Activated gamma-delta T cell treated with anti-CD3 and anti-CD28 coated beads, Interleukin-2, amount 50 U/mL, for 16 hours (primary cell): ENCODE data around the gene BIRC2.

Experiments used
- DNase-seq: peaks from one replicate; pipeline ENCODE4 v3.0.0-alpha.2; 2020; ENCODE audit warnings: low read depth

Gene BIRC2

DNA sequence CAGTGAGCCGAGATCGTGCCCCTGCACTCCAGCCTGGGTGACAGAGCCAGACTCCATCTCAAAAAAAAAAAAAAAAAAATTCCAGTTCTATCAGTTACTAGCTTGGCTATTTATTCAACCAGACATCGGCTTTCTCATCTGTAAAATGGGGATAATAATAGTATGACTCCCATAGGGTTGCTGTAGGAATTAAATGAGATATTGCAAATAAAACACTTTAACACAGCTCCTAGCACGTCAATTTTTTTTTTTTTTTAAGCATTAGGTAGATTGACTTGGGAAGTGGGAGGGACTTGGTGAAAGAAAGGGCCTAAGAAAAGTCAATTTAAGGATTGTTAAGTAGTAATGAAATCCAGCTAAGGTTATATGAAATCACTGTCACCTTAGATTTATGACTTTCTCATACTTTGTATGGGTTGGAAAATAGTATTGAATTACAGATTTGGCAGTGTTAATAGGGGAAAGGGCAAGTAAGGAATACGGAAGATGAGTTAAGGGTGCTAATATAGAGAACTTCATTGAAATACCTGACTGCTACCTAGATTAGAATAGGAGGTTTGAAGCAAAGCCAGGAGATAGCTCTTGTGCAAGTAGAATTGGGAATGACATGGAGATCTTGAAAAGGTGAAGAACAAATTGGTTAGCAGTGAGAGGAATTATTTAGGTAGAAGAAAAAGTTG lies 28.8 kb downstream of the BIRC2 start:
- DNase-seq, result no peak

GRCh38 chr11:102377891-102378290 lies 30.9 kb downstream of the BIRC2 start:
- DNase-seq, result no peak

- no peak for DNase-seq
These were observed 31.8 kb downstream of the BIRC2 start for GRCh38 chr11:102378818-102379217.

DNA sequence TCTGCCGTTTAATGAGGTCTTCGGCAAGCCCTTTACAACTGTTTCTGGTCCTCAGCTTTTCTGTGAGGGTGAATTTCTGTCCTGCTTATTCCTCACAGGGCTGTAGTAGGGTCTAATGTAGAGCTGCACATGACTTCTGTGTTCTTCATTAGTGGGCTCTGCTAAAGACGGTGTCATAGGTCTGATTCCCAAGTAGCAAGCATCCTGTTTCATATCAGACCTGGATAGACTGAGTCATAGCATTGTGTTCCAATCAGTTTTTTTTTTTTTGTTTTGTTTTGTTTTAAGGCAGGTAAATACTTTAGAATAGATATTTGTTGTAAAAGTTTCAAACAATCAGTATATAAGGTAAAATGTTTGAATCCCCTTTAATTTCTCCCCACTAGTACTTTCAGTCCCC lies 35.4 kb downstream of the BIRC2 start:
- DNase-seq, result no peak

DNA sequence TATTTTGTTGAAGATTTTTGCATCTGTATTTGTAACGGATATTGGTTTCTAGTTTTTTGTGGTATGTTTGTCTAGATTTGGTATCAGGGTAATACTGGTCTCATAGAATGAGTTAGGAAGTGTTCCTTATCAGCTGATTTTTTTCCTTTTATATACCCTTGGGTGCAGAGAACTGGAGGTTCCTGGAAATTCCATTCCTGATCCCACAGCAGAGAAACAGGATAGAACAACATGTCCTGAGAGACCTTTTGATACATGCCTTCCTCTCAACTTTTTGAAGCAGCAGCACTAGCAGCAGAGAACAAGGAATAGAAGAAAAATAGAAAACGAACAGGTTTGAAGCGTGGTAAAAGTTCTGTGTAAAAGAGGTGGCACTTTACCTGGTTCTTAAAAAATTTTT lies 36.8 kb downstream of the BIRC2 start:
- no peak for DNase-seq

DNA sequence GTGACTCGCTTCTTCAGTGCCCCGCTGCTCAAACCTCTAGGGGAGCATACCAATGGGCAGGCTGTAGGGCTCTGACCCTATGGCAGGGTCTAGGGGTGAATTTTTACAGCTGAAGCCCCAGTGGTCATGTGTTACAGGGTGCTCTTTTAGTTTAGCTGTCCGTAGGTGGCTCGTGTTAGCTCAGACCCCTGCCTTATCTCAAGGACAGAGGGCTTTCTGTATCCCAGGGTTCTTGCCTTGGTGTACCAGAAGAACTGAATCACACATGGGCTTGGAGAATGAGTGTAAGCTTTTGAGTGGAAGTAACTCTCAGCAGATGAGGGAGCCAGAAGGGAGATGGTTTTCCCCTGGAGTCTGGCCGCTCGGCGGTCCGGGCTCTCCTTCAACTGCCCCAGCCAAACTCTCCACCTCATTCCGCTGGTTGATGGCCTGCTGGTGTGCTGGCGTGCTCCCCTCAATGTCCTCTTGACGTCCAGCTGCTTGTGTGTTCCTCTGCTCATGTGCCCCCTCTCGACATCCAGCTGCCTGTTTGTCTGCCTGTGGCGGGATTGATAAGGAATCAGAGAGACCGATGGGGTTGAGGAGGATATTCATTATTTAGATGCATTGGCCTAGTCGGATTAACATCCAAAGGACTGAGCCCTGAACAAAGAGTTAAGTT lies 37.5 kb downstream of the BIRC2 start:
- no peak for DNase-seq

DNA sequence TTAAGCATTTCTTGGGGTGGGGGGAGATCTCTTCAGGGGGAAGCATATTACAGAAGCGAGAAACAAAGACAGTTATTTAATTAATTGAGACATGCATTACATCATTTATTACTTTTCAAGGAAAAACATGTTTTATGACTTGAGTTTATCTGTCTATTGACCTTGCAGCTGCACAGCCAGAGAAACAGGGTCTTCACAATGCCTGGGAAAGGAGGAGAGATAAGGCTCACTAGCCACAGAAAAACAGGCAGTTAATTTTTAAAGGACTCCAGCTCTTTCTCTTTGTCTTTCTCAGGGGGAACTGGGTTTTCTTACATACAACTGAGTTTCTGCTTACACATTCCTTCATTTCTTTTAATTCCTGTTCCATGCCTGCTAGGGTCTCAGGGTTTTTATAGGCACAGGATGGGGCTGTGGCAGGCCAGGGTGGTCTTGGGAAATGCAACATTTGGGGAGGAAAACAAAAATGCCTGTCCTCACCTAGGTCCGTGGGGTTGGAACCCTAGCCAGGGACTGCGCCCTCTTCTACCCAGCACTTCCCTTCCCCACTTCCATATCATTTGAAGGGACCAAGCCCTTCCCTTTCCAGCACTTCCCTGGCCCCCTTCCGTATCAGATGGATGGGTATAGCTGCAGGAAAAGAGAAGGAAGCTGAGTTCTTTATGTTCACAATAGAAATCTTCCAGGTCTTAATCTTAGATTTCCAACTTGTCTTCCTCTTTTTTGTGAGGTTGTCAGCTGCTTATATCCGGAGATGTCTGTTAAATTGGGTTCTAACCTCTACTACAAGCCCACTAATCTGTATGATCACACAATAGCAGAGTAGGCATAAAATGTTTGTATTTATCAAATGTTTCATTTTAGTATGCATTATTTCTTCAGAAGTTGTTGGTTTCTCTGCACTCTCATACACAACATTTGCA lies 38.3 kb downstream of the BIRC2 start:
- no peak for DNase-seq

DNA sequence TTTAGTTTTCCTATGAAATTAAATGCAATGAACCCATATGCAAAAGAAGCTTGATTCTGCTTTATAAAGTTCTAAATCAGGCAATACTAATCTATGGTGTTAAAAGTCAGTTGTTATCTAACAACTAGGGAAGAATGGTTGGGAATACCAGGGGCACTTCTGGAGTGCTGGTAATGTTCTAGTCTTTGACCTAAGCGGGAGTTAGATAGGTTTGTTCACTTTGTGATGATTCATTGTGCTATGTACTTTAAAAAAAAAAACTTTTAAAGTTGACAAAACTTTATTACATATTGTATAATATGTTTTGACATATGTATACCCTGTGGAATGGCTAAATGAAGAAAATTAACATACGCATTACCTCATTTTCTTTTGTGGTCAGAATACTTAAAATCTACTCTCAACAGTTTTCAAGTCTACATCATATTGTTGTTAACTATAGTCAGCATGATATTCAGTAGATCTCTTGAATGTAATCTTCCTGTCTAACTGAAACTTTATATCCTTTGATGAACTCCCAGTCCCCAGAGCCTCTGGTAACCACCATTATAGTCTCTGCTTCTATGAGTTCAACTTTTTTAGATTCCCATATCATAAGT lies 39.2 kb downstream of the BIRC2 start:
- no peak for DNase-seq

DNA sequence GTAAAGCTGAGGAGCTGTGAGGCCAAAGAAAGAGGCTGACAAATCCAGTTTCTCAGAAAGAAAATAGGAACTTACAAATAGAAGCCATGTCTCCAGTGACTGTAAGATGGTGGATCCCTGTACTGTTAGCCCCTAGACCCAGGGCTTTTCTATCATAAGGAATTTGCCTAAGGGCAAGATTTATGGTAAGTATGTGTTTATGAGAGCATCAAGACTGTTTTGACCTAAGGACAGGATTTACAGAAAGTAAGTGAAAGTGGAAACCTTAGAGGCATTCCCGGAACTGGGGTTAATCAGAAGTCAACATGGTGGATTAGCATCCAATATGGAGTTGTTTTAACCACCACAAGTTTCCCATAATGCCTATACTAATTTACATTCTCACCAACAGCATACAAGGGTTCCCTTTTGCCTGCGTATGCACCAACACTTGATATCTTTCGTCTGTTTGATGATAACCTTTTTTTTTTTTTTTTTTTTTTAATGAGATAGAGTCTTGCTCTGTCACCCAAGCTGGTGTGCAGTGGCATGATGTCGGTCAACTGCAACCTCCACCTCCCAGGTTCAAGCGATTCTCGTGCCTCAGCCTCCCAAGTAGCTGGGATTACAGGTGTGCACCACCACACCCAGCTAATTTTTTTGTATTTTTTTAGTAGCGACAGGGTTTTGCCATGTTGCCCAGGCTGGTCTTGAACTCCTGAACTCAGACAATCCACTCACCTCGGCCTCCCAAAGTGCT lies 40.2 kb downstream of the BIRC2 start:
- no peak for DNase-seq

- no peak for DNase-seq
These were observed 42.2 kb downstream of the BIRC2 start for GRCh38 chr11:102389253-102389652.

DNA sequence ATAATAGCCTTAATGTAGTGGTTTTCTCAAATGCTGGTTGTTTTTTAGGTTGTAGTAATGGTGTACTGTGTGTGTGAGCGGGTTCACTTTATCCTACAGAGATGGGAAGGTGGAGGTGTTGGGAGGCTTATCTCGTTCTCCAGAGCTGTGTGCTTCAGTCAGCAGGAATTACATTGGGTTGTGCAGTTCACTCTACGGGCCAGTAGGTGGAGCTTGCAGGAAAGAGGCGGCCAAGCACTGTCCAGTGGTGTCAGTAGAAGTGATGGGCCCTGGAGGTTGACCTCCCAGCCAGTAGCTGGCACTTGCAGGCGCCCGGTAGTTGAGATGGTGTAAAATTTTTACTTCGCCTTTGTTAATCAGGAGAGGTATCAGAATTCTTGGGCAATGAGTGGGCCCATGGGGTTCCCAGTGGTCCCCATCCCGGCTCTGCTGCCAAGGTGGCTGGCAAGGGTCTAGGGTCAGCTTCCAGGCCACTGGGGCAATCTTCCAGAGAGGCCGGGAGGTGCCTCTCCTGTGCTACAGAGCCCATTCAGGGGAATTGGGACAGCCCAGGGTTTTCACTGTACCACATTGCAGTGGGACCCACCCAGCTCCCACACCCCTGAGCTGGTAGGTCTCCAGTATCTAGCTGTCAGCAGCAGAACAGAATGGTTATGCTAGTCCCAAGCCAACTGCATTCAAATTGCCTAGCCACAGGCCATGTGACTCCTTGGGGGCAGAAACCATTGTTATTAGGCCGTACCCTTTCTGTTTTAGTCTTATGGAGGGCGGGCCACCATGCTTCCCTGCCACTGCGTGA lies 43.9 kb downstream of the BIRC2 start:
- DNase-seq, result peak; percentile 34

DNA sequence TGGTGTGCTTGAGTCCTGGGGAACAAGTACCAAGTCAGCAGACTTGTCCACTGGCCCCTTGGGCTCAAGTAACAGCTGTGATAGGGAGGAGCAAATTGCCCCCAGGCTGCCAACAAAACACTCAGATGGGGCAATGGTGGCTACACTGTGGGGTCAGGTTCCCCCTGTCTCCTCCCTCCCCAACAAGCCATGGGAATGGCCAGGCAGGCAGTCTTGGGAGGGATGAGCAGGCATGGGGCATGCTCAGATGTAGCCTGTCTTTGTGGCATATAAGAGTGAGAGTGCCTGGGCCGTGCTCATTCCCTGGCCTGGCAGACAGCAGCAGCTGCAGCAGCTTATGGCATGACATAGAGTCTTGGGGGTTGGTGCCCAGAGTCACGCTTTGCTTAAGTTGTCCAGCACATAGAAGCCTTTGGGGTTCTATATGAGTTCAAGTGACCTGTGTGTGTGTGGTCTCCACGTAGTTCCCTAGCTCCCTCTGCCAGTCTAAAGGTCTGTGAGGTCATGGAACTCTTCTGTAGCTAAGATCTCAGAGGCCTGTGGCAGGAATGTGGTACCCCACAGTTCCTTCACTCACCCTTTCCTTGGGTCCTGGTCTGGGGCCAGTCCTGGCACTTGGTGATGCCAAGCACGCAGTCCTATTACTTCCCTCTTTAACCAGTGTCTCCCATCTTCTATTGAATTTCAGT lies 44.7 kb downstream of the BIRC2 start:
- no peak for DNase-seq

DNA sequence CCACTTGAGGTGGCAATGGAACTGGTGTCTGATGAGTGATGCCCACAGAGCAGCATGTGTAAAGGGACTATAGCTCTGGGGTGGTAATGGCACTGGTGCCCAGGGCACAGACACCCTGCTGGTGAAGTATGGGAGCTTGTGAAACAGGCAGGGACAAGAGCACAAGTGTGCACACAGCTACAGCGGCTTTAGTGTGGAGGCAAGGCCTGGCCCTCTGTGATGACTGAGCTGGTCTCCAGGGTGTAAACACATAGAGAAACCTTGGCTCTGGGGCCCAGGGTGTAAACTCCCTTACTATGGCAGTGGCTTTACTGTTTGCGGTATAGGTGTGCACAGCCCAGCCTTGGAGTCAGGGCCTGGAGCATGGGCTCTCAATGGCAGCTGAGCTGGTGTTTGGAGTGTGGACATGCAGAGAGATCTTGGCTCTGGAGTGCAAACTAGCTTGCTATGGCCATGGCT lies 46.3 kb downstream of the BIRC2 start:
- no peak for DNase-seq

DNA sequence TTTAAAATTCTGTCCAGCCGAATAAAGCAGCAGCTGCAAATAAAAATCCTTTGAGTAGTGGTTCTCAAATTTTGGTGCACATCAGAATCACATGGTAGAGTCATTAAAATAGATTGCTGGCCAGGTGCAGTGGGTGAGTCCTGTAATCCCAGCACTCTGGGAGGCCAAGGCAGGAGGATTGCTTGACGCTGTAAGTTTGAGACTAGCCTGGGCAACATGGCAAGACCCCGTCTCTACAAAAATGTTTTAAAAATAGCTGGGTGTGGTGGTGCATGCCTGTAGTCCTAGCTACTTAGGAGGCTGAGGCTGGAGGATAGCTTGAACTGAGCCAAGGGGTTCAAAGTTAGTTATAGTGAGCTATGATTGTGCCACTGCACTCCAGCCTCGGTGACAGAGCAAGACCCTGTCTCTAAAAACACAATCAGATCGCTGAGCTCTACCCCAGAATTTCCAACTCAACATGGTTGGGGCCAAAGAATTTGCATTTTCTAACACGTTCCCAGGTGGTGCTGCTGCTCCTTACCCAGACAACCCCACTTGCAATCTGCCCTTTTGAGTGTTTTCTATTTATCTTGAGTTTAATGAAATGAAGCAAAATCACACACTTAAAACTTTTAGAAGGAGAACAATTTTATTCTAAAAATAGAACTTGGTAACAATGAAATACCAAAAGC lies 48.8 kb downstream of the BIRC2 start:
- no peak for DNase-seq

DNA sequence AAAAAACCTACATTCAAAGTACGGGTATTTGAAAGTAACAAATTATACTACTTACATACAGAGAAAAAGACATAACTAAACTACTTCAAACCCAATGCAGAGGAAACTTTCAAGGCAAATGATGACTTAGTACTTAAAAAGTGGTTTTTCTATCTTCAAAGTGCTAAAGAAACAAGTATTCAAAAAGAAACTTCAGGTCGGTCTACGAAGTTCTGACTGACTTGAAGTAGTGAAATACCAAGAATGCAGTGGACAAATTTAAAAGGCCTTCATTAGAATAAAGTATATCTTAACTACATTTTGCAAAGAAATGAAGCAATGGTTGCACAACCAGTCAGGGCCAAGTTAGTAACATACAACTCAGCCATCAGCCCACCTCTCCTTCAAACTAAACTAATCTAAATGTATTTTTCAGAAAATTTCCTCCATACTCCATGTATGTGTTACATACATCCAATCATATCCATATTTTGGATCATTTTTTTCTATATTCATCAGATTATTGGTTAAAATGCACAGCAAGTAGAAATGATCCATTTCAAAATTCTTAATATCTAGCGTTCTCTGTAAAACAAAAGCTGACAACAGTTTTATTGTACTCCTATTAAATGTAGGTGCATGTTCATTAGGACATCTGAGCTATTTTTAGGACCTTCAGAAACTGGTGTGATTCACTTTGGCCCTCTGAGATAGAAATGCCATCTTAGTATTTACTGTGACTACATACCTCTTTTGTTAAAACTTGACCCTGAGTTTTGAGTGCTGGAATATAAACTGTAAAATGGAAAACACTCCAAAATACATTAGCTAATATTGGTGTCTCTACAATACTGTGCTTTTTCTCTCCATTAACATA lies 49.9 kb downstream of the BIRC2 start:
- no peak for DNase-seq

DNA sequence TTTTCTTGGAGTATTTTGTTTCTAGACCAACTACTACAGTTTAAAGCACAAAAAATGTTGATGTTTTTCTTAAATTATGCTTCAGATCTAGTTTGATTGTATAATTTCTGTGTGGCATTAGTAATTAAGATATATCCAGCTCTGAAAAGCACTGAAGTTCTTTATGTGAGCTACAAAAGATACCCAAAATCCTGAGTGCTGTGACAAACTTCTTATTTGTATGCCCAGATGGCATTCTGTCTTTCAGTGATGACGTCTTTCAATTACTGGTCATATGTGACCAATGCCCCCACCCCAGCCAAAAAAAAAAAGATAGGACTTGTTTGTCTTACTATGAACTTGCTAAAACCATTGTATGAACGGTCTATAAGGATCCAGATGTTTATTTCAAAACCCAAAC lies 51.3 kb downstream of the BIRC2 start:
- DNase-seq, result no peak

DNA sequence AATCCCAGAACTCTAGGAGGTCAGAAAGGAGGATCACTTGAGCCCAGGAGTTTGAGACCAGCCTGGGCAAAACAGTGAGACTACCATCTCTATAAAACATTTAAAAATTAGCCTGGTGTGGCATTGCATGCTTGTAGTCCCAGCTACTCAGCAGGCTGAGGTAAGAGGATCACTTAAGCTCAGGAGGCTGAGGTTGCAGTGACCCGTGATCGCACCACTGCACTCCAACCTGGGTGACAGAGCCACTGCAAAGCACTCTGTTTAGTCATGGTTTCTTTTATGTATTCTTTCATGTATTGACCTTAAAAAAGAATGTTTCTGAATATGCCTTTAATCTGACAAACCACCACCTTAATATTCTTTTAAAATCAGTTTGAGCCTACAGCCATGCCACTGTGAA lies 52.2 kb downstream of the BIRC2 start:
- no peak for DNase-seq

DNA sequence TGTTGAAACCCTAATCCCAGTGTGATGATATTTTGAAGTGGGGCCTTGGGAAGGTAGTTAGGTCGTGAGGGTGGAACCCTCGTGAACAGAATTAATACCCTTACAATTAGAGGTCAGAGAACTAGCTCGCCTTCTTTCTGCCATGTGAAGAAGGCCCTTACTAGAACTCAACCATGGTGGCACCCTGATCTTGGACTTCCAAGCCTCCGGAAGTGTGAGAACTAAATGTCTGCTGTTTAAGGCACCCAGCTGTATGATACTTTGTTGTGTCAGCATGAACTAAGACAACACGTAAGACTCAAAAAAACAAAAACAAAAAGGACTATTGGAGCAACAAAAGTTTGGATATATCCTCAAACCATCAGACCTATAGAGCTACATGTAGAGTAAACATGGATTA lies 53.6 kb downstream of the BIRC2 start:
- DNase-seq, result no peak

DNA sequence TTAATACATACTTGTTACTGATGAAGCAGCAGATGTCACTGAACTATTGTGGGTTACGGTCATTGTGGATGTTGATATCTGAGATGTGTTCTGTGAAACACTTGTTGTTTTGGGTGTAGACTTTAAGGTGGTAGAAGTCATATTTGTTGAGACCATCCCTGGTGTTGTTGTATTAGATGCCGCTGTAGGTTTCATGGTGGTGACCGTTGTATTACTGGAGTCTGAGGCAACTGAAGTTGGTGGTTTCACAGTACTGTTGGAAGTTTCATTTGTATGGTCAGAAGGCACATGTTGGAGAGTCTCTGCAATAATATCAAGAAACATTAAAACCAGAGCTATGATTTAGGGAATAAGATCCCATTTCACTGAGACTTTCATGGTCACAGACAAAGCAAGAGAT lies 54.9 kb downstream of the BIRC2 start:
- no peak for DNase-seq
